ENCODE data around the gene IDH3G.

The IDH3G gene

DNA sequence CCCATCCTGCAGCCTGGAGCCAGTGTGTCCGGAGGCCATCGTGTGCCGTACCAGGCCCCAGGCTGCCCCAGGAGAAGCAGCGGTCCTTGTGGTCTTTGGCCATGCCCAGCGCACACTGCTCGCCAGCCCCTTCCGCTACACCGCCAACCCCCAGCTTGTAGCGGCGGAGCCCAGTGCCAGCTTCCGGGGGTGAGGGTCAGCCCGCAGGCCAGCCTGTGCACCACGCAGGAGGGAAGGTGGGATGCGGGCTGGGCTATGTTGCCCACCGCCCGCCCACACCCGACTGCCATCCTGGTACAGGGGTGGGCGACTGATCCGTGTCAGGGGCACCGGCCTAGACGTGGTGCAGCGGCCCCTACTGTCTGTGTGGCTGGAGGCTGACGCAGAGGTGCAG is 21.0 kb downstream of the IDH3G start:
- DNase-seq (ENCODE audit: low read depth), result no peak

DNA sequence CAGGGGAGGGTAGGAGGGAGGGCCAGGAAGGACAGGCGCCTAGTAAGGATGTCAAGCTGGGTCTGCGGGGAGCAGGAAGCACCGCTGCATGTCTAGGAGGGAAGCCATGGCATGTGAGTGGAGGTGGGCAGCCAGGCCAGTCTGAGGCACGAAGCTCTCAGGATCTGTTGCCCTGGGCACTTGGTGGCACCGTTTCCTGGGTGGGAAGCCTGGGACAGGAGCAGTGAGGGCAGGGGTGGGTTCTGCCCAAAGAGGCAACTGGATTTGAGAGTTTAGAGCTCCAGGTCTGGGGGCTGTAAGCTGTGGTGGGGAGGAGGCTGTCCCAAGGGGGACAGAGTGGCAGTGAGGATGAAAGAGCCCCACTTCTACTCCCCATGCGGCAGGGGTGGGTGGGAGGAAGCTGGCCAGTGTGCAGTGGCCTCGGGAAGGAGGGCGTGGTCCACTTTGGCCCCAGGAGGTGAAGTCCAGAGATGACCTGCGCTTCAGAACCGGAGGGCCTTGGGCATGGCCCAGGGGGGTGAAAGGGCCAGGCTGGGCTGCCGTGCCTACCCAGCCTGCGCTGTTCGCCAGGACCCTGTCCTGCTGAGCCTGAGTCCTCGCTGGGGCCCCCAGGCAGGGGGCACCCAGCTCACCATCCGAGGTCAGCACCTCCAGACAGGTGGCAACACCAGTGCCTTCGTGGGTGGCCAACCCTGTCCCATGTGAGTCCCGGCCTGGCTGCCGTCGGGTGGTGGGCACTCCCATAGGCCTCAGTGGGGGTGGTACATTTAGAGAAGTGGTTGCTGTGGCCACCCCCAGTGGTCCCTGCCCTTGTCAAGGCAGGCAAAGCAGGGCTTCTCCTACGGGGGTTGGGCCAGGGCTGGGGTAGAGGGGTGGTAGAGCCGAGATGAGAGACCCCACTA is 21.6 kb downstream of the IDH3G start:
- no peak for DNase-seq (ENCODE audit: low read depth)

DNA sequence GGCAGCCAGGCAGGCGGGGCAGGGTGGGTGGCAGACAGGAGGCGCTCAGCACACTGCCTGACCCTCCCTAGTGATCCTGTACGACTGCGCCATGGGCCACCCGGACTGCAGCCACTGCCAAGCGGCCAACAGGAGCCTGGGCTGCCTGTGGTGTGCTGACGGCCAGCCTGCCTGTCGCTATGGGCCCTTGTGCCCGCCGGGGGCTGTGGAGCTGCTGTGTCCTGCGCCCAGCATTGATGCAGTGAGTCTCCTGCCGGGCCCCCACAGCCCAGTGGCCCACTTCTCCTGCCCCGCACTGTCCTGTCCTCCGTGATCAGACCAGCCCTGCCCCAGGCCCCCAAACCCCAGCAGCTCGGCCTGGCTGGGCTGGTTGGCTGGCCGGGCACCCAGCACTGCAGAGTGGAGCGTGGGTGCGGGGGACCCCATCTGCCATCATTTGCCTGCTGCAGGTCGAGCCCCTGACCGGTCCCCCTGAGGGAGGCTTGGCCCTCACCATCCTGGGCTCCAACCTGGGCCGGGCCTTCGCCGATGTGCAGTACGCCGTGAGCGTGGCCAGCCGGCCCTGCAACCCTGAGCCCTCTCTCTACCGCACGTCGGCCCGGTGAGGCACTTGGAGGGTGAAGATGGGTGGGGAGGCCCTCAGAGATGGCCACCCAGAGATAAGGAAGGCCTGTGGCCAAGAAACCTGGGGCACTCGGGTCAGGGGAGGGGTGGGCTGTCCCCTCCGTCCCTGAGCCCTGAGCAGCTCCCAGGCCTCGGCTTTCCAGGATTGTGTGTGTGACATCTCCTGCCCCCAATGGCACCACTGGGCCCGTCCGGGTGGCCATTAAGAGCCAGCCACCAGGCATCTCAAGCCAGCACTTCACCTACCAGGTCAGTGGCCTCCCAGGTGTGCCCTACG is 22.5 kb downstream of the IDH3G start:
- DNase-seq (ENCODE audit: low read depth), result no peak

- no peak for DNase-seq (ENCODE audit: low read depth)
These were observed 23.4 kb downstream of the IDH3G start for GRCh38 chrX:153770601-153771414.

DNA sequence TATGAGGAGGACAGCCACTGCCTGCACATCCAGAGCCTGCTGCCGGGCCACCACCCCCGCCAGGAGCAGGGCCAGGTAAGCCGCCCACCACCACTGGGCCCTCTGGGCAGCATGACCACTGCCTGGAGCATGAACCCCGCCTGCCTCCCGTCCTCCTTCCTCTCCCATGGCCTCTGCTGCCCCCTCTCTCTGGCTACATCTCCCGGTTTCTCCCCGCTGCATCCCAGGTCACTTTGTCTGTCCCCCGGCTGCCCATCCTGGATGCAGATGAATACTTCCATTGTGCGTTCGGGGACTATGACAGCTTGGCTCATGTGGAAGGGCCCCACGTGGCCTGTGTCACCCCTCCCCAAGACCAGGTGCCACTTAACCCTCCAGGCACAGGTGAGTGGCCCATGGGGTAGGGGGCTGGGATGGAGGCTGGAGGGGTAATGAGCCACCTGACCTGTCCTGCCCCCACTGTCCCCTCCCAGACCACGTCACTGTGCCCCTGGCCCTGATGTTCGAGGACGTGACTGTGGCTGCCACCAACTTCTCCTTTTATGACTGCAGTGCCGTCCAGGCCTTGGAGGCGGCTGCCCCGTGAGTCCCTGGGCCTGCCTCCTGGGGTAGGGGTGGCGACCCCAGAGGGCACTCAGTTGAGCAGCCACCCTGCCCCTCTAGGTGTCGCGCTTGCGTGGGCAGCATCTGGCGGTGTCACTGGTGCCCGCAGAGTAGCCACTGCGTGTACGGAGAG is 24.1 kb downstream of the IDH3G start:
- DNase-seq (ENCODE audit: low read depth), result no peak

DNA sequence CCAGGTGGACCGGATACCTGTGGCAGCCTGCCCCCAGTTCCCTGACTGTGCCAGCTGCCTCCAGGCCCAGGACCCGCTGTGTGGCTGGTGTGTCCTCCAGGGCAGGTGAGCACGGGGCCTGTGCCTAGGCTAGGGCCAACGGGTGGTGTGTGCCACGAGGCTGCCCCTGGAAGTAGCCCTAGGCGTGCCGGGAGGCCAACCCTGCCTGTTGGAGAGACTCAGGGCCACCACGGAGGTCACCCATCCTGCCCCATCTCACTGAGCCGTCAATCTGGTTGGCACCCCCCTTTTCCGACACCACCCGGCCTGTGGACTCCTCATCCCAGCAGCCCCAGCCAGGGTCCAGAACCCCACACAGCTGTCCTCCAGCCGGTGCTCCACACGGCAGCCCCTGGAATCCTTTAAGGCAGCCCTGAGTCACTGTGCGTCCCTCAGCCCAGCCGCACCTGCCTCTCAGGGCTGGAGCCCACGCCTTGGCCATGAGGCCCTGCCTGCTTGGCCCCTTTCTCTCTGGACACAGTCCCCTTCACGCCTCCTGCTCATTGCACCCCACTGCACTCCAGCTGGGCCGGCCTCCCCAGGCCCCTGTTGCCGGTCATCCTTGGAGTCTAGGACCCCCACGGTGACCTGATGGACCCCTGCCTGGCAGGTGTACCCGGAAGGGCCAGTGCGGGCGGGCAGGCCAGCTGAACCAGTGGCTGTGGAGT is 24.9 kb downstream of the IDH3G start:
- DNase-seq (ENCODE audit: low read depth), result no peak

- no peak for DNase-seq (ENCODE audit: low read depth)
These were observed 25.6 kb downstream of the IDH3G start for GRCh38 chrX:153768311-153769157.

DNA sequence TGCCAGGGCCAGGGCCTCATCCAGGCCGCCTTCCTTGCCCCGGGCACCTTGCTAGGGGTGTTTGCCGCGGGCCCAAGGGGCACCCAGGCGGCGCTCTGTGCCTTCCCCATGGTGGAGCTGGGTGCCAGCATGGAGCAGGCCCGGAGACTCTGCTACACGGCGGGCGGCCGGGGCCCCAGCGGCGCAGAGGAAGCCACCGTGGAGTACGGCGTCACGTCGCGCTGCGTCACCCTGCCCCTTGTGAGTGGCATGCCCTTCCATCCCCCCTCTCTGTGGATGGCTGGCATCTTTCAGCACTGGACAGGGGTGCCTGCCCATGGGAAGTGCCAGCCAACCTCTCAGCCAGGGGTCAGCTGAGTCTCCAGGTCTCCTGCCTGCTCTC is 26.5 kb downstream of the IDH3G start:
- DNase-seq (ENCODE audit: low read depth), result no peak

DNA sequence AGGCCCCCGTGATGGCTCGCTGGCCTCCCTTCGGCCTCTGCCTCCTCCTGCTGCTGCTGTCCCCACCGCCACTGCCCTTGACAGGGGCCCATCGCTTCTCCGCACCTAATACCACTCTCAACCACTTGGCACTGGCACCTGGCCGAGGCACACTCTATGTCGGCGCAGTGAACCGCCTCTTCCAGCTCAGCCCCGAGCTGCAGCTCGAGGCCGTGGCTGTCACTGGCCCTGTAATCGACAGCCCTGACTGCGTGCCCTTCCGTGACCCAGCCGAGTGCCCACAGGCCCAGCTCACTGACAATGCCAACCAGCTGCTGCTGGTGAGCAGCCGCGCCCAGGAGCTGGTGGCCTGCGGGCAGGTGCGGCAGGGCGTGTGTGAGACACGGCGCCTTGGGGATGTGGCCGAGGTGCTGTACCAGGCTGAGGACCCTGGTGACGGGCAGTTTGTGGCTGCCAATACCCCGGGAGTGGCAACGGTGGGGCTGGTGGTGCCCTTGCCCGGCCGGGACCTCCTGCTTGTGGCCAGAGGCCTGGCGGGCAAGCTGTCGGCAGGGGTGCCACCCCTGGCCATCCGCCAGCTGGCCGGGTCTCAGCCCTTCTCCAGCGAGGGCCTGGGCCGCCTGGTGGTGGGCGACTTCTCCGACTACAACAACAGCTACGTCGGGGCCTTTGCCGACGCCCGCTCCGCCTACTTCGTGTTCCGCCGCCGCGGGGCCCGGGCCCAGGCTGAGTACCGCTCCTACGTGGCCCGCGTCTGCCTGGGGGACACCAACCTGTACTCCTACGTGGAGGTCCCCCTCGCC is 27.1 kb downstream of the IDH3G start:
- DNase-seq (ENCODE audit: low read depth), result no peak

GRCh38 chrX:153766098-153766817 is 27.9 kb downstream of the IDH3G start:
- DNase-seq (ENCODE audit: low read depth), result no peak

GRCh38 chrX:153765138-153766079 is 28.8 kb downstream of the IDH3G start:
- no peak for DNase-seq (ENCODE audit: low read depth)

- no peak for DNase-seq (ENCODE audit: low read depth)
These were observed 29.4 kb downstream of the IDH3G start for GRCh38 chrX:153764786-153765137.

DNA sequence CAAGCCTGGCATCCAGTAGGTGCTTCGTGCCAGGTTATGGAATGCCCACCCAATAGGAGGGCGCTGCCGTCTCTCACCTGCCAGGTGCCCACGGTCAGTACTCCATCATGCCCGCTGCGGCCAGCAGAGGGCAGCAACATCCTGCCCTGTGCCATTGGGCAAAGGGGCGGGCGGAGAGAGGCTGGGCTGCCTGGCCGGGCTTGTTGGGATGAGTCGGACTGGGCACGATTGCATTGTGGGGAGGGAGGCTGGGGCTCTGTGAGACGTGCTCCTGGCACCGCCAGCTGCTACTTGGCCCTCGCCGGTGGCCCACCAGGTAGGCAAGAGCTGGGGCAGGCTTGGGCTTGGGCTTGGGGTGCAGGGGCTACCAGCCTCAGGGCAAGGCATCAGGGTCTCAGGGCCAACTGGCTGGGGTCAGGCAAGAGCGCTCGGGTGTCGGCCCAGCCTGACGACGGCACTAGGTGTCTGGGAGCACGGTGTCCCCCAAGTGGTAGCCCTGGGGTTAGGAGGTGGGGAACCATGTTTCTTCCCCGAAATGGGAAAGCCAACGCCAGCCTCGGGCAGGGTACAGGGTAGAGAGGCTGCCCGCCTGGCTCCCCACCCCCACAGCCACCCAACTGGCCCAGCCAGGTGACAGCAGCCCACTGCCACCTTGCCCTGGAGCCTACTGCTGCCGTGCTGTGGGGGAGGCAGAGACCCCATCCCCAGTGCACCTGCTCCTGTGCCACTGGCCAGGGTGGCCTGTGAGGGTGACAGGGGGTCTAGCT is 30.0 kb downstream of the IDH3G start, which contains the start of gene PLXNB3:
TSS of gene PLXNB3 (plus strand) at position 261 of the 767 bp plus-strand sequence. CDS start 1,287 bp downstream, outside the sequence.
- no peak for DNase-seq (ENCODE audit: low read depth)

DNA sequence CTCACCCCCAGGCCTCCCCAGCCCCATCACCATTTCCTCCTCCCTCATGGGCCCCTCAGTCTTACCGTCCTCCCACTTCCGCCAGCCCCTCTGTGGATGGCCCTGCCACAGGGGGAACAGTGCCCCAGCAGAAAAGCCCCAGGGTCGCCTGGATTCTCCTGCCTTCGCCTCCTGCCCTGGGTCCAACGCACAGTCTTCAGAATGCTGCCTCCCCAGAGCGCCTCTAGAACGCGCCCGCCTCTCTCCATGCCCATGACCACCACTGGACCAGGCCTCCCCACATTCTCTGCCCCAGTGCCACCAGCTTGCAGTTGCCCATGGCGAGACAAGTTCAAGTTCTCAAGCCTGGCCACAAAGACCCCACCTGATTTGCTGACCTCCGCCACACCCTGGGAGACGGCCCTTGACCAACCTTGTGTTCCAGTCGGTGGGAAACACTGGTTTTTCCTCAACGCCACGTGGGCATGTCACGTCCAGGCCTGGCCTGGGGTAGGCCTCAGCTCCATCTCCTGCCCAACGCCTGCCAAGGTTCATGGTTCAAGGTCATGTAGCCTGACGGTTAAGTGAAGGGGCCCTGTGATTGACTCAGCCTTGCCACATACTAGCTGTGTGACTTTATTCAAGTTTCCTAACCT is 30.8 kb downstream of the IDH3G start:
- no peak for DNase-seq (ENCODE audit: low read depth)

DNA sequence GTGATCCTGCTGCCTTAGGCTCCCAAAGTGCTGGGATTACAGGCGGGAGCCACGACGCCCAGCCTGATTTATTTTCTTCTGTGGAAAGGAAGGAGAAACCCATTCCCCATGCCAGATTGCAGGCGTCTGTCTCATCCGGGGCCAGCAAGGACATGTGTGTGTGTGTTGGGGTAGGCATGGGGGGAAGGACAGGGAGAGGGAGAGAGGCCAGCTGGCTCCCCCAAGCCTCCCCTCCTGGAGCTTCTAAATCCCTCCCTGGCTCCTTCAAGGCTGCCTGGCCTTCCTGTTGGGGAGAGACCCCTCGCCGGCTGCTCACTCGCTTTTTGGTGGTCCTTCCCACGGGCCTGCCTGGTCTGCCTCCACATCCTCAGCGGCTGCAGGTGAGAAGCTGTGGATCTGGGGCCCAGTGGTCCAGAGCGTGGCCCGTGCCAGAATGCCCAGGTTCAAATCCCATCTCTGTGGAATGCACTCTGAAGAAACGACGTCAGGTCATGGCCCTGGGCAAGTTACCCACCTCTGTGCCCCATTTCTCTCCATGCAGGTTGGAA is 31.5 kb downstream of the IDH3G start:
- no peak for DNase-seq (ENCODE audit: low read depth)

DNA sequence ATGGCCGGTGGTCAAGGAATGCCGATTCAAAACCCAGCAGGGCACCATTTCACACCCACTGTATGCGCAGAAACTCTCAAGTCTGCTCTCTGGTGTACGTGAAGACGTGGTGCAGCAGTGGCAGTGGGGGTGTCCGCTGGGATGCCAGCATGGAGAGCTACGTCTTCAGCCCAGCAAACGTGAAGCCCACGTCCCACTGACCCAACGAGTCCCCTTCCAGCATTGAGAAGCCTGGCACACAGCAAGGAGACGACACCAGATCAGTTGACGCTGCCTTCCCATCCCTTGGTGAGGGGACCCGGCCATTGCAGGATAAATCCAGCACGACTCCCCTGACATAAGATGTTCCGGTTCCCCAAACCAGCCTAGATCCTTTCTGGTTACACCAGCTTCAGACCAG is 32.3 kb downstream of the IDH3G start:
- no peak for DNase-seq (ENCODE audit: low read depth)
